ENCODE results near the gene MBP.

DNA sequence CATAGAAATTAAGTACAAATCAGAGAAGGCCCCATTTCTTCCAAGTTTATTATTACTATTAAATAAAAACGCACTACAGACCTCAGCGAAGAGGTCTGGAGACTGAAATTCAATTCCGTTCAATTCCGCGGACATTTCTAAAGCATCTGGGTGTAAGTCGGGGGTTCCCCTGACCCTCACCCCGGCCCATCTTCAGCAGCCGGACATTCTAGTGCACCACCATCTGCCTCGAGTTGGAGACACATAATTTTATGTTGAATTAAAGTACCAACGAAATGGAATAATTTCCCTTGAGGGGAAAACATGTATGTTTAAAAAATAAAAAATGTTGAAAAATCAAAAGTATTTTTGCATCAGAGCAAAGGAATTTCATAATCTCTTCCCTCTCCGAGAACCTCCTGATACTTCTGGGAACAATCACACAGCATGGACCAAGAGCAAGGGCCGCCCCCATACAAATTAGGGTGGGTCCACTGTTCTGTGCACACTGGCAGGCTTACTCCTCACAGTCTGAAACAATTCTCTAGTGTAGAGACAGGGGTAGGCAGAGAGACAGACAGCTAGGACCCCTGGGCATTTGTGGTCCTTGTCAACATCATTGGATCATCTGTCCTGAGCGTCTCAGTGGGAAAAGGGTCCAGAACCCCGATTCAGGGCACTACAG, 29.3 kb downstream of the MBP start:
- TF ChIP-seq EZH2 (IDR thresholded peaks at IDR 0.05; ENCODE audit: borderline replicate concordance, insufficient read depth, low read length, poor library complexity, severe bottlenecking) (no peak), TAF1 (IDR thresholded peaks at IDR 0.05; ENCODE audit: low read depth) (no peak), POLR2AphosphoS5 (IDR thresholded peaks at IDR 0.05) (no peak), EP300 (conservative IDR thresholded peaks at IDR 0.05; ENCODE audit: poor library complexity, severe bottlenecking) (no peak), SMC3 (conservative IDR thresholded peaks at IDR 0.05; ENCODE audit: poor library complexity) (no peak)
- TF ChIP-seq, protein P1, sequence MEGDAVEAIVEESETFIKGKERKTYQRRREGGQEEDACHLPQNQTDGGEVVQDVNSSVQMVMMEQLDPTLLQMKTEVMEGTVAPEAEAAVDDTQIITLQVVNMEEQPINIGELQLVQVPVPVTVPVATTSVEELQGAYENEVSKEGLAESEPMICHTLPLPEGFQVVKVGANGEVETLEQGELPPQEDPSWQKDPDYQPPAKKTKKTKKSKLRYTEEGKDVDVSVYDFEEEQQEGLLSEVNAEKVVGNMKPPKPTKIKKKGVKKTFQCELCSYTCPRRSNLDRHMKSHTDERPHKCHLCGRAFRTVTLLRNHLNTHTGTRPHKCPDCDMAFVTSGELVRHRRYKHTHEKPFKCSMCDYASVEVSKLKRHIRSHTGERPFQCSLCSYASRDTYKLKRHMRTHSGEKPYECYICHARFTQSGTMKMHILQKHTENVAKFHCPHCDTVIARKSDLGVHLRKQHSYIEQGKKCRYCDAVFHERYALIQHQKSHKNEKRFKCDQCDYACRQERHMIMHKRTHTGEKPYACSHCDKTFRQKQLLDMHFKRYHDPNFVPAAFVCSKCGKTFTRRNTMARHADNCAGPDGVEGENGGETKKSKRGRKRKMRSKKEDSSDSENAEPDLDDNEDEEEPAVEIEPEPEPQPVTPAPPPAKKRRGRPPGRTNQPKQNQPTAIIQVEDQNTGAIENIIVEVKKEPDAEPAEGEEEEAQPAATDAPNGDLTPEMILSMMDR (IDR thresholded peaks at IDR 0.05; ENCODE audit: poor library complexity, severe bottlenecking), result no peak
- TF ChIP-seq, protein P2, sequence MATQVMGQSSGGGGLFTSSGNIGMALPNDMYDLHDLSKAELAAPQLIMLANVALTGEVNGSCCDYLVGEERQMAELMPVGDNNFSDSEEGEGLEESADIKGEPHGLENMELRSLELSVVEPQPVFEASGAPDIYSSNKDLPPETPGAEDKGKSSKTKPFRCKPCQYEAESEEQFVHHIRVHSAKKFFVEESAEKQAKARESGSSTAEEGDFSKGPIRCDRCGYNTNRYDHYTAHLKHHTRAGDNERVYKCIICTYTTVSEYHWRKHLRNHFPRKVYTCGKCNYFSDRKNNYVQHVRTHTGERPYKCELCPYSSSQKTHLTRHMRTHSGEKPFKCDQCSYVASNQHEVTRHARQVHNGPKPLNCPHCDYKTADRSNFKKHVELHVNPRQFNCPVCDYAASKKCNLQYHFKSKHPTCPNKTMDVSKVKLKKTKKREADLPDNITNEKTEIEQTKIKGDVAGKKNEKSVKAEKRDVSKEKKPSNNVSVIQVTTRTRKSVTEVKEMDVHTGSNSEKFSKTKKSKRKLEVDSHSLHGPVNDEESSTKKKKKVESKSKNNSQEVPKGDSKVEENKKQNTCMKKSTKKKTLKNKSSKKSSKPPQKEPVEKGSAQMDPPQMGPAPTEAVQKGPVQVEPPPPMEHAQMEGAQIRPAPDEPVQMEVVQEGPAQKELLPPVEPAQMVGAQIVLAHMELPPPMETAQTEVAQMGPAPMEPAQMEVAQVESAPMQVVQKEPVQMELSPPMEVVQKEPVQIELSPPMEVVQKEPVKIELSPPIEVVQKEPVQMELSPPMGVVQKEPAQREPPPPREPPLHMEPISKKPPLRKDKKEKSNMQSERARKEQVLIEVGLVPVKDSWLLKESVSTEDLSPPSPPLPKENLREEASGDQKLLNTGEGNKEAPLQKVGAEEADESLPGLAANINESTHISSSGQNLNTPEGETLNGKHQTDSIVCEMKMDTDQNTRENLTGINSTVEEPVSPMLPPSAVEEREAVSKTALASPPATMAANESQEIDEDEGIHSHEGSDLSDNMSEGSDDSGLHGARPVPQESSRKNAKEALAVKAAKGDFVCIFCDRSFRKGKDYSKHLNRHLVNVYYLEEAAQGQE (IDR thresholded peaks at IDR 0.05; ENCODE audit: borderline replicate concordance), result no peak

Data from neural cell (in vitro differentiated cells).